K562 (cell line): ENCODE data around the gene OR4N5. TPM values are rescaled to one million over a fixed set of nuclear protein-coding genes. Genes with fewer than 3 reads are reported as not detected.

Experiments
- BMI1 ChIP-seq: fragments of 150-350 bp; IDR thresholded peaks from 2 replicates; pipeline ENCODE4 v1.6.1; 2014; ENCODE audit warnings: low read length
- CHCHD3 ChIP-seq: fragments of 250-450 bp; sonication (Bioruptor Pico); IDR thresholded peaks from 2 replicates; pipeline ENCODE4 v2.1.2; 2022; ENCODE audit warnings: mild to moderate bottlenecking
- EWSR1 ChIP-seq: fragments of 450-650 bp; IDR thresholded peaks from 2 replicates; pipeline ENCODE4 v1.6.1; 2018; ENCODE audit warnings: borderline replicate concordance, mild to moderate bottlenecking, low read depth, moderate library complexity; ENCODE audit not compliant: partially characterized antibody
- GABPB2 ChIP-seq: fragments of 250-450 bp; sonication (Bioruptor Pico); conservative IDR thresholded peaks from 2 replicates; pipeline ENCODE4 v1.5.1; 2021; ENCODE audit warnings: mild to moderate bottlenecking
- HMG20B ChIP-seq: fragments of 250-450 bp; sonication (Bioruptor Pico); IDR thresholded peaks from 2 replicates; pipeline ENCODE4 v1.5.0; 2021; ENCODE audit warnings: mild to moderate bottlenecking
- ILF3 ChIP-seq: fragments of 450-650 bp; IDR thresholded peaks from 2 replicates; pipeline ENCODE4 v1.6.1; 2018; ENCODE audit warnings: antibody characterized with exemption, mild to moderate bottlenecking, moderate library complexity, borderline replicate concordance
- MAFF ChIP-seq: IDR thresholded peaks from 2 replicates; pipeline ENCODE4 v1.6.1; 2012; ENCODE audit warnings: low read length, improper control_type of control experiment
- MIER1 ChIP-seq: fragments of 450-650 bp; IDR thresholded peaks from 2 replicates; pipeline ENCODE4 v1.6.1; 2016; ENCODE audit warnings: antibody characterized with exemption, mild to moderate bottlenecking, low read depth
- MYC ChIP-seq, 2 experiments: fragments of 250-450 bp in 1 of 2; sonication (Bioruptor Pico) in 1 of 2; IDR thresholded peaks; 2 replicates each; pipeline versions ENCODE4 v1.5.1 to v1.6.1; 2012 to 2021; ENCODE audit warnings: low read depth in 2 of 2, borderline replicate concordance in 1 of 2, improper control_type of control experiment in 1 of 2, low read length in 1 of 2, mild to moderate bottlenecking in 1 of 2, moderate library complexity in 1 of 2
- RCOR1 ChIP-seq, 2 experiments: IDR thresholded peaks; 2 replicates each; pipeline ENCODE4 v1.6.1; 2012; ENCODE audit warnings: low read depth in 2 of 2, low read length in 2 of 2, borderline replicate concordance in 1 of 2, improper control_type of control experiment in 1 of 2
- SMC3 ChIP-seq: conservative IDR thresholded peaks from 2 replicates; pipeline ENCODE4 v1.6.1; 2011; ENCODE audit warnings: low read depth, low read length, improper control_type of control experiment; ENCODE audit not compliant: insufficient read depth
- TEAD2 ChIP-seq: fragments of 450-650 bp; IDR thresholded peaks from 2 replicates; pipeline ENCODE4 v1.6.1; 2016; ENCODE audit warnings: missing genetic modification characterization, control low read depth, missing compliant biosample characterization
- ZC3H11A ChIP-seq: IDR thresholded peaks from 2 replicates; pipeline ENCODE4 v1.6.1; 2012; ENCODE audit warnings: low read depth, low read length, improper control_type of control experiment
- ZFP36 ChIP-seq: fragments of 150-350 bp; IDR thresholded peaks from 2 replicates; pipeline ENCODE4 v1.6.1; 2018; ENCODE audit warnings: low read length, low read depth; ENCODE audit not compliant: partially characterized antibody
- ZNF124 ChIP-seq: sonication (generic); formaldehyde crosslinking; IDR thresholded peaks from 2 replicates; pipeline ENCODE4 v1.8.1; 2022; ENCODE audit warnings: missing genetic modification reagents
- ZNF584 ChIP-seq: fragments of 200-800 bp; sonication (Bioruptor generic); IDR thresholded peaks from 2 replicates; pipeline ENCODE4 v1.6.1; 2016; ENCODE audit warnings: low read depth, mild to moderate bottlenecking, missing genetic modification characterization, missing compliant biosample characterization
- polyA plus RNA-seq, 8 experiments: library from polyadenylated mRNA; depleted of rRNA in 4 of 8; stranded (reverse) in 5 of 8; unstranded in 3 of 8; fragments of >200 nt; fragmentation: Nextera tagmentation in 2 of 8; fragmentation: Illumina TruSeq in 1 of 8; extraction: Ambion mirVana in 2 of 8; extraction: Trizol in 1 of 8; gene quantifications; 2 replicates each; pipeline versions ENCODE4 v1.2.1 to v1.2.3, GENCODE V29; 2011 to 2014; ENCODE audit warnings: inconsistent platforms in 1 of 8, missing spikeins in 1 of 8
- total RNA-seq, 7 experiments: library from RNA; depleted of rRNA in 6 of 7; stranded (reverse); fragments of >200 nt in 6 of 7; fragmentation: Illumina TruSeq in 2 of 7; extraction: Trizol in 2 of 7; gene quantifications; 2 replicates each; pipeline versions ENCODE4 v1.2.1 to v1.2.3, GENCODE V29; 2011 to 2021; ENCODE audit warnings: low replicate concordance in 1 of 7
- TF ChIP-seq, protein P1 (sequence below), 2 experiments: IDR thresholded peaks; 2 replicates each; pipeline ENCODE4 v1.6.1; 2012; ENCODE audit warnings: improper control_type of control experiment in 2 of 2, low read depth in 2 of 2, low read length in 2 of 2, borderline replicate concordance in 1 of 2
- TF ChIP-seq, protein P2 (sequence below), 2 experiments: fragments of 450-650 bp in 1 of 2; sonication (generic) in 1 of 2; formaldehyde crosslinking in 1 of 2; IDR thresholded peaks; 2 replicates each; pipeline versions ENCODE4 v1.7.1 to v1.9.0; 2016 to 2022; ENCODE audit warnings: inconsistent platforms in 1 of 2, mild to moderate bottlenecking in 1 of 2, missing genetic modification reagents in 1 of 2

OR4N5 gene
- total and polyA plus RNA-seq, 9 of the 15 experiments (the other 6 are each of a cell fraction or from before 2014, with no cell fraction given) = not detected

DNA sequence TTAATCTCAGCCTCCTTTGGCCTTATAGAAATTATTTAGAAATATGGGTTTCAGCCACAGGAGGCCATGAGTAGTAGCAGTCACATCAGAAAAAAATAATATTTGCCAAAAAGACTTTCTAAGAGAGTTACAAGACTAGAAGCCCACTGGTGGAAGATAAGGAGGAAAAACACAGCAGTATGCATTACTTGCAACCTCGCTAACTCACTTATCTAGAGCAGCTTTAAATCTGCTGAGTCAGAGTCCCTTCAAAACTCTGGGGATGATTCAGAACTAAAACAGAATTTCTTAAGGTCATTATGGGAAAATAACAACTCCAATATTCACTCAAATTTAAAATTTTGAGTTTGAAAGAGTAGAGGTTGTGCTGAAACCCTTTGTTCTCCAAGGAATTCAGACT, 21.9 kb upstream of the OR4N5 start (continued):
- TF ChIP-seq RCOR1 (IDR thresholded peaks at IDR 0.05; ENCODE audit: borderline replicate concordance in 1 of 2, low read depth in 2 of 2, low read length in 2 of 2) (0 out of 4 replicates have a peak, but pooled peaks of 1 of the 2 experiments have one; percentile 14), ILF3 (no peak), ZNF584 (CRISPR knock-in tag) (no peak), MYC (IDR thresholded peaks at IDR 0.05; ENCODE audit: low read depth, low read length) (no peak), MYC (CRISPR knock-in tag; IDR thresholded peaks at IDR 0.05; ENCODE audit: borderline replicate concordance, low read depth) (no peak), EWSR1 (no peak), BMI1 (no peak), ZC3H11A (no peak), MAFF (peak; percentile 96), ZNF124 (CRISPR knock-in tag) (no peak), HMG20B (CRISPR knock-in tag) (no peak), ZFP36 (no peak), MIER1 (no peak), SMC3 (no peak), CHCHD3 (no peak), TEAD2 (no peak), GABPB2 (CRISPR knock-in tag) (no peak)
- TF ChIP-seq, protein P1, sequence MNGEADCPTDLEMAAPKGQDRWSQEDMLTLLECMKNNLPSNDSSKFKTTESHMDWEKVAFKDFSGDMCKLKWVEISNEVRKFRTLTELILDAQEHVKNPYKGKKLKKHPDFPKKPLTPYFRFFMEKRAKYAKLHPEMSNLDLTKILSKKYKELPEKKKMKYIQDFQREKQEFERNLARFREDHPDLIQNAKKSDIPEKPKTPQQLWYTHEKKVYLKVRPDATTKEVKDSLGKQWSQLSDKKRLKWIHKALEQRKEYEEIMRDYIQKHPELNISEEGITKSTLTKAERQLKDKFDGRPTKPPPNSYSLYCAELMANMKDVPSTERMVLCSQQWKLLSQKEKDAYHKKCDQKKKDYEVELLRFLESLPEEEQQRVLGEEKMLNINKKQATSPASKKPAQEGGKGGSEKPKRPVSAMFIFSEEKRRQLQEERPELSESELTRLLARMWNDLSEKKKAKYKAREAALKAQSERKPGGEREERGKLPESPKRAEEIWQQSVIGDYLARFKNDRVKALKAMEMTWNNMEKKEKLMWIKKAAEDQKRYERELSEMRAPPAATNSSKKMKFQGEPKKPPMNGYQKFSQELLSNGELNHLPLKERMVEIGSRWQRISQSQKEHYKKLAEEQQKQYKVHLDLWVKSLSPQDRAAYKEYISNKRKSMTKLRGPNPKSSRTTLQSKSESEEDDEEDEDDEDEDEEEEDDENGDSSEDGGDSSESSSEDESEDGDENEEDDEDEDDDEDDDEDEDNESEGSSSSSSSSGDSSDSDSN (IDR thresholded peaks at IDR 0.05; ENCODE audit: borderline replicate concordance in 1 of 2, low read depth in 2 of 2, low read length in 2 of 2) = no peak
- TF ChIP-seq, protein P2, sequence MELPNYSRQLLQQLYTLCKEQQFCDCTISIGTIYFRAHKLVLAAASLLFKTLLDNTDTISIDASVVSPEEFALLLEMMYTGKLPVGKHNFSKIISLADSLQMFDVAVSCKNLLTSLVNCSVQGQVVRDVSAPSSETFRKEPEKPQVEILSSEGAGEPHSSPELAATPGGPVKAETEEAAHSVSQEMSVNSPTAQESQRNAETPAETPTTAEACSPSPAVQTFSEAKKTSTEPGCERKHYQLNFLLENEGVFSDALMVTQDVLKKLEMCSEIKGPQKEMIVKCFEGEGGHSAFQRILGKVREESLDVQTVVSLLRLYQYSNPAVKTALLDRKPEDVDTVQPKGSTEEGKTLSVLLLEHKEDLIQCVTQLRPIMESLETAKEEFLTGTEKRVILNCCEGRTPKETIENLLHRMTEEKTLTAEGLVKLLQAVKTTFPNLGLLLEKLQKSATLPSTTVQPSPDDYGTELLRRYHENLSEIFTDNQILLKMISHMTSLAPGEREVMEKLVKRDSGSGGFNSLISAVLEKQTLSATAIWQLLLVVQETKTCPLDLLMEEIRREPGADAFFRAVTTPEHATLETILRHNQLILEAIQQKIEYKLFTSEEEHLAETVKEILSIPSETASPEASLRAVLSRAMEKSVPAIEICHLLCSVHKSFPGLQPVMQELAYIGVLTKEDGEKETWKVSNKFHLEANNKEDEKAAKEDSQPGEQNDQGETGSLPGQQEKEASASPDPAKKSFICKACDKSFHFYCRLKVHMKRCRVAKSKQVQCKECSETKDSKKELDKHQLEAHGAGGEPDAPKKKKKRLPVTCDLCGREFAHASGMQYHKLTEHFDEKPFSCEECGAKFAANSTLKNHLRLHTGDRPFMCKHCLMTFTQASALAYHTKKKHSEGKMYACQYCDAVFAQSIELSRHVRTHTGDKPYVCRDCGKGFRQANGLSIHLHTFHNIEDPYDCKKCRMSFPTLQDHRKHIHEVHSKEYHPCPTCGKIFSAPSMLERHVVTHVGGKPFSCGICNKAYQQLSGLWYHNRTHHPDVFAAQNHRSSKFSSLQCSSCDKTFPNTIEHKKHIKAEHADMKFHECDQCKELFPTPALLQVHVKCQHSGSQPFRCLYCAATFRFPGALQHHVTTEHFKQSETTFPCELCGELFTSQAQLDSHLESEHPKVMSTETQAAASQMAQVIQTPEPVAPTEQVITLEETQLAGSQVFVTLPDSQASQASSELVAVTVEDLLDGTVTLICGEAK (IDR thresholded peaks at IDR 0.05) = no peak
- TF ChIP-seq, protein P2 (CRISPR knock-in tag; IDR thresholded peaks at IDR 0.05) = no peak
